AG09319 (cell line): ENCODE data around the gene CHPF2.

Source experiments
- DNase-seq: peaks from one replicate; pipeline ENCODE4 v3.0.0-alpha.2; 2010; ENCODE audit warnings: low read depth; ENCODE audit errors: extremely low read depth
- CTCF ChIP-seq: IDR thresholded peaks from 2 replicates; pipeline ENCODE4 v1.5.1; 2011; ENCODE audit warnings: low read depth, mild to moderate bottlenecking, inconsistent platforms, low read length, moderate library complexity

Gene CHPF2

GRCh38 chr7:151236406-151236805 lies 4.1 kb downstream of the CHPF2 start:
- no peak for DNase-seq
- TF ChIP-seq CTCF, result no peak

- no peak for TF ChIP-seq CTCF
- DNase-seq, result no peak
Measured at GRCh38 chr7:151237244-151238189, 5.2 kb downstream of the CHPF2 start.

- no peak for DNase-seq
- no peak for TF ChIP-seq CTCF
Measured at GRCh38 chr7:151238190-151238810, 6.0 kb downstream of the CHPF2 start.

DNA sequence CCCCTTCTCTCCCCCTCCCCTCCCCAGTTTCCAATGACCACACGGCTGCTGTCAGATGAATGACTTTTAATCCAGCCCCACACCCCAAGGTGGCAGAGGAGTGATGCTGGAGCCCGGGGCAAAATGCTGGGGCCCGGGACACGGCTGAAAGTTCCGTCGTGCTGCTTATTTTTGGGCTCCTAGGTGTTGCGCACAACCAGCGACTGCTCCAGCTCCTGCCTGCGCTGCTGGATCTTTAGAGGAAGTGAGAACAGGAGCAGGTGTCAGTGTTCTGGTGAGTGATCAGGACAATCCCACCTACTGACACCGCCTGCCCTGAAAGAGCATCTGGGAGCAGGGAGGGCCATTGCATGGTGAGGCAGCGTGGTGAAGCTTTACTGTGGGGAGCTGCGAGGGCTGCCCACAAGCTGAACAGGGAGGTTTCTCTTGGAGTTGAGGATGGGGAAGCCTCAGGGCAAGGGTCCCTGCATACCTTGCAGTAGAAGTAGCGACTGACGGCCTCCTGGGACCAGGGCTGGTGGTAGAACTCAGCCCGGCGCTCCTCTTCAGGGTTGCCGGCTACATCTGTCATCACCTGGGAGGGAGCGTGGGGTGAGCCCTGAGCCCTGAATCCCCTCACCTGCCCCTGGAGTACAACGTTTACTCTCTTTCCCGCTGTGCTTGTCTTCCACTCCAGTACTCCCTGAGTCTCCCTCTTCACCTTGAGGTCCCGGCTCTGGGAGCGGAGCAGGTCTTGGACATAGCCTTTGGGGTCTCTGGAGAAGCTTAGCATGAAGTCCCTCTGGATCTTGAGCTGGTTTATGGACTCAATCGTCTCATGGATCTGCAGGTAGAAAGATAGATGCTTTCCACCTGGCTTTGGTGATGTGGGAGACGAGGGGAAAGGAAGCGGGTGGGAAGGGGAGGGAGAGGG lies 6.9 kb downstream of the CHPF2 start:
- no peak for TF ChIP-seq CTCF
- no peak for DNase-seq

DNA sequence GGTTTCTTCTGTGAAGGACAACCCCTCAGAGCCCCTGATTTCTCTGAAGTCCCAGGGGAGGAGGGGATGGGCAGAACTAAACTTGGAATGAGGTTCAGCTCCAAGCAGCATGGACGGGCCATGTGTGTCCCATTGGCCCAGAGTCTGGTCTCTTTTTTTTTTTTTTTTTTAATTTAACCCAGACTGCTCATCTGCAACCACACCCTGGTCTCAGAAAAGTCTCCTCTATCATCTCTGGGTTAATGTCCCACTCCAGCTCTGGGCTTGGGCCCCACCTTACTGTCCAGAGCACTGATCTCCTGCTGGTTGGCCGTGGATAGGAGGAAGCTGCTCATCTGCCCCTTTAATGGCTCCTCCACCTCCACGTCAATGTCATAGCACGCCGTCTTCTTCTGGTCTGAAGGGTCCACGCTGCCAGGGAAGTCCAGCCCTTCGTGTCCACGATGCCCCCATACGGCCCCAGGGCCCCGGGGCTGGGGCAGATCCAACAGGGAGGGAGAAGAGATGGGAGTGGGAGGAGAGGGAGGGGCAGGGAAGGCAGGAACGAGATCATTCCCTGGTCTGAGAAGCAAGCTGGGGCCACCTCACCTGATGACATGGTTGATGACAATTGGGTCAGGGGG lies 7.7 kb downstream of the CHPF2 start:
- TF ChIP-seq CTCF, result no peak

DNA sequence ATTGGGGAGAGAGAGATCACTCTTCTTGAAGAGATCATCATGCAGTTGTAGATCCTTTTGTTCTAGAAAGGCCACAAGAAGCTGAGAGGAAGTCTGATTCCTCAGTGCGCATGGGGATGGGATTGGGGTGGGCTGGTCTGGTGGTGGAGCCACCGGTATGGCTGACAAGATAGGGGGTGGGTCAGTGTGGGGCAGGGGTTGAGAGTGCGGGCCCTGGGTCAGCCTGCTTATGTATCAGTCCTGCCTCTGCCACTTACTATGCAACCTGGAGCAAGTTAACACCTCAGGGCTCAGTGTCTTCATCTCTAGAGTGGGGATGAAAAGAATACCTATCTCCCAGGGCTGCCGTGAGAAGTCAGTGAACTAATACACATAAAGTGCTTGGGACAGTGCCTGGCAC lies 8.3 kb downstream of the CHPF2 start:
- TF ChIP-seq CTCF, result no peak
- no peak for DNase-seq

More for the DNA sequence above, 7.7 kb downstream of the CHPF2 start:
- no peak for DNase-seq
